ENCODE results near the gene DIDO1.

- no peak for TF ChIP-seq POLR2A (IDR thresholded peaks at IDR 0.05; ENCODE audit: low read length)
- no peak for TF ChIP-seq GATA1 (IDR thresholded peaks at IDR 0.05; ENCODE audit: low read depth, low read length)
These were observed 14.5 kb downstream of the DIDO1 start for GRCh38 chr20:62911701-62912280.

Measured in erythroblast (primary cell).